ENCODE data around the gene SIRPB2. TPM values are rescaled to one million over a fixed set of nuclear protein-coding genes. Genes with fewer than 3 reads are reported as not detected.

The SIRPB2 gene
- total and polyA plus RNA-seq, 7 donors: 0.18 to 1.8 (median 1.1) TPM

GRCh38 chr20:1491860-1492642 lies 831 bp upstream of the SIRPB2 start:
- Histone ChIP-seq H3K36me3 (ENCODE audit: insufficient read depth in 1 of 2, low read depth in 1 of 2) (no peaks in the 10 kb centered on the region), H3K27ac (no peak overlapping the region), H3K4me1 (no peaks in the 10 kb centered on the region), H3K4me3 (no peak overlapping the region), H3K27me3 (ENCODE audit: insufficient read depth in 3 of 3, low read length in 2 of 3) (peaks cover 0 to 6% (median 0%) of the 10 kb centered on the region in 3 donors), H3K9me3 (no peaks in the 10 kb centered on the region)
- DNase-seq: no peak
- ATAC-seq: no peak
- intact Hi-C loops (cut with DNase I): no loop called here
- 51 to 68% (median 52%) methylated on average over 2 of the region's 2 CpGs for WGBS, 3 donors
- no peak for TF ChIP-seq CTCF (IDR thresholded peaks at IDR 0.05)

GRCh38 chr20:1490643-1491195 lies 501 bp downstream of the SIRPB2 start:
- Histone ChIP-seq H3K4me3 (peak overlapping the region; percentile 39), H3K27me3 (ENCODE audit: insufficient read depth in 3 of 3, low read length in 2 of 3) (peaks cover 0 to 6% (median 0%) of the 10 kb centered on the region in 3 donors), H3K9me3 (no peaks in the 10 kb centered on the region), H3K27ac (peak overlapping the region; percentile 20), H3K36me3 (ENCODE audit: insufficient read depth in 1 of 2, low read depth in 1 of 2) (no peaks in the 10 kb centered on the region), H3K4me1 (no peaks in the 10 kb centered on the region)
- intact Hi-C loops (cut with DNase I): no loop called here
- ATAC-seq (no peak), DNase-seq (no peak)
- WGBS, 3 donors: 72 to 77% (median 72%) methylated on average over 9 of the region's 9 CpGs
- no peak for TF ChIP-seq CTCF (IDR thresholded peaks at IDR 0.05)

GRCh38 chr20:1489764-1490436 lies 1.3 kb downstream of the SIRPB2 start:
- no peak for DNase-seq
- 72 to 76% (median 75%) methylated on average over 6 of the region's 6 CpGs for WGBS, 3 donors
- no peak for TF ChIP-seq CTCF (IDR thresholded peaks at IDR 0.05)
- Histone ChIP-seq H3K4me3 (peak overlapping the region; percentile 39), H3K27ac (no peak overlapping the region), H3K9me3 (no peaks in the 10 kb centered on the region), H3K36me3 (ENCODE audit: insufficient read depth in 1 of 2, low read depth in 1 of 2) (no peaks in the 10 kb centered on the region), H3K27me3 (ENCODE audit: insufficient read depth in 3 of 3, low read length in 2 of 3) (peaks cover 0 to 6% (median 0%) of the 10 kb centered on the region in 3 donors), H3K4me1 (no peaks in the 10 kb centered on the region)
- ATAC-seq: no peak
- intact Hi-C loops (cut with DNase I): no loop called here

GRCh38 chr20:1489325-1489724 lies 1.9 kb downstream of the SIRPB2 start:
- Histone ChIP-seq H3K4me3 (no peak overlapping the region), H3K9me3 (no peaks in the 10 kb centered on the region), H3K4me1 (no peaks in the 10 kb centered on the region), H3K36me3 (ENCODE audit: insufficient read depth in 1 of 2, low read depth in 1 of 2) (no peaks in the 10 kb centered on the region), H3K27me3 (ENCODE audit: insufficient read depth in 3 of 3, low read length in 2 of 3) (peaks cover 0 to 3% (median 0%) of the 10 kb centered on the region in 3 donors), H3K27ac (no peak overlapping the region)
- WGBS, 3 donors: 71 to 82% (median 82%) methylated on average over 2 of the region's 2 CpGs
- TF ChIP-seq CTCF (IDR thresholded peaks at IDR 0.05): no peak
- DNase-seq: no peak
- no peak for ATAC-seq
- intact Hi-C loops (cut with DNase I): no loop called here
